Heart left ventricle (tissue), 16 donors: Measurements from ENCODE around the gene PLCB1. TPM values are rescaled to one million over a fixed set of nuclear protein-coding genes. Genes with fewer than 3 reads are reported as not detected.
"Not testable (repeated sequence)": the region's sequence is repeated elsewhere in the genome, so short reads cannot be mapped to it uniquely, and the experiment has no call there.

Source experiments
- ATAC-seq, 4 donors: fragments of 200-7000 bp; cut with Tn5 transposase; one replicate each; pipeline ENCODE4 v1.9.1; 2020 to 2022; ENCODE audit warnings: moderate library complexity in 4 of 4, mild to moderate bottlenecking in 3 of 4, moderate number of reproducible peaks in 1 of 4
- DNase-seq, 5 donors: peaks; one replicate each; pipeline ENCODE4 v3.0.0-alpha.2; 2020
- H3K27ac ChIP-seq, 12 donors: fragments of 200-600 bp; sonication (generic) in 4 of 12; one replicate each; pipeline versions ENCODE4 v1.5.0 to v1.8.0; 2016 to 2022; ENCODE audit warnings: mild to moderate bottlenecking in 2 of 12
- H3K27me3 ChIP-seq, 9 donors: fragments of 200-600 bp; sonication (generic) in 2 of 9; one replicate each; pipeline versions ENCODE4 v1.5.1 to v1.8.0; 2016 to 2022; ENCODE audit warnings: mild to moderate bottlenecking in 3 of 9
- H3K36me3 ChIP-seq, 9 donors: fragments of 200-600 bp; sonication (generic) in 2 of 9; one replicate each; pipeline versions ENCODE4 v1.5.0 to v1.8.0; 2018 to 2022; ENCODE audit warnings: mild to moderate bottlenecking in 2 of 9
- H3K4me1 ChIP-seq, 12 donors: fragments of 200-600 bp; sonication (generic) in 4 of 12; one replicate each; pipeline versions ENCODE4 v1.5.0 to v1.8.0; 2016 to 2022; ENCODE audit warnings: mild to moderate bottlenecking in 3 of 12
- H3K4me3 ChIP-seq, 12 donors: fragments of 200-600 bp; sonication (generic) in 4 of 12; one replicate each; pipeline versions ENCODE4 v1.5.0 to v1.8.0; 2017 to 2022; ENCODE audit warnings: mild to moderate bottlenecking in 9 of 12, moderate library complexity in 4 of 12
- H3K9me3 ChIP-seq, 12 donors: fragments of 200-600 bp; sonication (generic) in 4 of 12; one replicate each; pipeline versions ENCODE4 v1.5.0 to v1.8.0; 2016 to 2022; ENCODE audit warnings: mild to moderate bottlenecking in 1 of 12
- POLR2A ChIP-seq, 2 donors: fragments of 450-650 bp; IDR thresholded peaks; one replicate each; pipeline ENCODE4 v1.6.1; 2017; ENCODE audit warnings: antibody characterized with exemption in 2 of 2, mild to moderate bottlenecking in 2 of 2, moderate library complexity in 2 of 2
- WGBS, 4 donors: extraction: QIAGEN DNeasy Blood & Tissue Kit in 2 of 4; methylation state at CpG; one replicate each; pipeline versions ENCODE4 v1.1.5 to v1.1.7; 2013 to 2018; 5-methylcytosine and 5-hydroxymethylcytosine counted together
- intact Hi-C, 10 donors: fragments of 100-400 bp; cut with DNase I; formaldehyde crosslinking; loops; one replicate each; pipeline versions ENCODE4 v1.11.1 to v1.14.2; 2022
- polyA plus RNA-seq, 2 donors: library from polyadenylated mRNA; stranded (reverse); fragments of 200-250 nt; gene quantifications; one replicate each; pipeline ENCODE4 v1.2.3, GENCODE V29; 2013
- total RNA-seq, 9 donors: library from RNA; depleted of rRNA in 2 of 9; stranded (reverse); fragments of >200 nt in 2 of 9; fragmentation: NEBNext Ultra II Directional in 3 of 9; extraction: Animal tissue kit (Norgen Biotek cat#: 25700) in 3 of 9; gene quantifications; one replicate each; pipeline versions ENCODE4 v1.1.0 to v1.2.4, GENCODE V29; 2016 to 2023
- TF ChIP-seq, protein P1 (sequence below), 12 donors: fragments of 200-600 bp; sonication (generic) in 4 of 12; IDR thresholded peaks; one replicate each; pipeline versions ENCODE4 v1.5.0 to v1.8.0; 2018 to 2022; ENCODE audit warnings: antibody characterized with exemption in 12 of 12, mild to moderate bottlenecking in 5 of 12
- donor health status: ischemic (EF 13 %, LVEDD 7.1; RV severe dilation, severe dysfunction).
- donor health status: healthy with polysubstance abuse.
- donor health status: DM: no; HTN: yes; CAD: no.
- donor health status: DM: no; HTN: no; CAD: no.
- donor health status: ischemic (EF 25% LVEDD 6.9; RV normal size, moderate dysfunction).
- donor health status: ischemic (EF 25% LVEDD 5.7; RV mildly dilated, moderate dysfunction).
- donor health status: healthy.
- donor health status: DM: yes; HTN: yes; CAD: no.
- donor health status: ischemic (EF 35%, LVEDD 5.7; RV mildly dilated, moderate dysfunction).
- donor health status: nonischemic (EF 11% LVEDD 7.7; RV severe dilation, severe dysfunction).
- donor health status: DM: yes; HTN: yes; CAD: no.
- donor health status: PGD.
- donor health status: ischemic (EF 29% LVEDD 5.4; RV normal size, mild dysfunction).
- donor health status: nonischemic (EF 23%, LVEDD 6.1; RV moderate dilation, normal function).

Gene PLCB1
- total and polyA plus RNA-seq, 11 donors, result 2.5 to 12.1 (median 7.4) TPM

DNA sequence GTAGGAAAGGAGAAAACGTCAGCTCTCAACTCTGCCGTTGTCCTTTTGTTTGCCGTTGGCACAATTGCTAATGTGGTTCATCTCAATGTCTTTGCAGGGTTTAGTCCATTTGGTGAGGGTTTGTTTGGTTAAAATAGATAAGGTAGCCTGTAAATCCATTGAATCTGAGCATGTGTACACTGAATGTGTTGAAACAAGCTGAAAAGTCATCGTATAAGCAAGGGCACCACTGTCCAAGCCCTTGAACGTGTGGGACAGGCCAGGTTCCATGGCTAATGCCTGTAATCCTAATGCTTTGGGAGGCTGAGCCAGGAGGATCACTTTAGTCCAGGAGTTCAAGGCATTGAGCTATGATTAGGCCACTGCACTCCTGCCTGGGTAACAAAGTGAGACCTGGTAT is 712.1 kb downstream of the PLCB1 start:
- Histone ChIP-seq H3K36me3 (no peaks in the 10 kb centered on the region), H3K4me1 (no peaks in the 10 kb centered on the region), H3K27ac (no peak overlapping the region), H3K27me3 (no peaks in the 10 kb centered on the region), H3K9me3 (no peaks in the 10 kb centered on the region), H3K4me3 (no peak overlapping the region)
- TF ChIP-seq, protein P1, sequence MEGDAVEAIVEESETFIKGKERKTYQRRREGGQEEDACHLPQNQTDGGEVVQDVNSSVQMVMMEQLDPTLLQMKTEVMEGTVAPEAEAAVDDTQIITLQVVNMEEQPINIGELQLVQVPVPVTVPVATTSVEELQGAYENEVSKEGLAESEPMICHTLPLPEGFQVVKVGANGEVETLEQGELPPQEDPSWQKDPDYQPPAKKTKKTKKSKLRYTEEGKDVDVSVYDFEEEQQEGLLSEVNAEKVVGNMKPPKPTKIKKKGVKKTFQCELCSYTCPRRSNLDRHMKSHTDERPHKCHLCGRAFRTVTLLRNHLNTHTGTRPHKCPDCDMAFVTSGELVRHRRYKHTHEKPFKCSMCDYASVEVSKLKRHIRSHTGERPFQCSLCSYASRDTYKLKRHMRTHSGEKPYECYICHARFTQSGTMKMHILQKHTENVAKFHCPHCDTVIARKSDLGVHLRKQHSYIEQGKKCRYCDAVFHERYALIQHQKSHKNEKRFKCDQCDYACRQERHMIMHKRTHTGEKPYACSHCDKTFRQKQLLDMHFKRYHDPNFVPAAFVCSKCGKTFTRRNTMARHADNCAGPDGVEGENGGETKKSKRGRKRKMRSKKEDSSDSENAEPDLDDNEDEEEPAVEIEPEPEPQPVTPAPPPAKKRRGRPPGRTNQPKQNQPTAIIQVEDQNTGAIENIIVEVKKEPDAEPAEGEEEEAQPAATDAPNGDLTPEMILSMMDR (IDR thresholded peaks at IDR 0.05), result no peak
- no peak for TF ChIP-seq POLR2A (IDR thresholded peaks at IDR 0.05)
- DNase-seq, result no peak
- intact Hi-C loops, result no loop called here
- ATAC-seq, result no peak
- WGBS, 4 donors, result 94 to 99% (median 96%) methylated on average over 5 of the region's 5 CpGs

DNA sequence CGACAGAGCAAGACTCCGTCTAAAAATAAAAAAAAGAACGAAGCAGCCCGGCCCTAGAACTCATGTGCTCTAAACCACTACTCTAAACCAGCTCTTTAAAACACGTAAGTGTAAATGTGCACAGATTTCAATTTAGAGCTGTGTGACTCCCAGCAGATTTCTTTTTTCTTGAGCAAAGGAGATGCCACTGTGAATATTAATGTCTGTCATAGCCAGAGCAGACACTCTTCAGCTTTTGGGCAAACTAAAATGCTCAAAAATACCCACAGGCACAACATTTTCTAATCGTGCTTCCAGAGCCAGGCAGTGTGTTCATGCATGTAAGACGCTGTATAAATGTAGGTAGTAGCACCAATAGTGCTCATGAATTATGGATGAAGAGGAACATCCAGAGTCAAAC is 717.9 kb downstream of the PLCB1 start:
- ATAC-seq, result no peak
- intact Hi-C loops, result loop anchor here (5.0 to 10.0 kb wide), 17 partner anchors 48 to 545 kb away; partner anchors contain the start of gene PLCB4 (in 7 of the 10)
- no peak for DNase-seq
- H3K4me1 ChIP-seq, result peaks cover 0 to 14% (median 11%) of the 10 kb centered on the region in 12 donors
- H3K9me3 ChIP-seq, result no peaks in the 10 kb centered on the region
- H3K27ac ChIP-seq, result no peak overlapping the region
- TF ChIP-seq, protein P1 (IDR thresholded peaks at IDR 0.05), result no peak
- TF ChIP-seq POLR2A (IDR thresholded peaks at IDR 0.05), result no peak
- H3K27me3 ChIP-seq, result no peaks in the 10 kb centered on the region
- 93 to 95% (median 94%) methylated on average over 7 of the region's 7 CpGs for WGBS, 4 donors
- no peaks in the 10 kb centered on the region for H3K36me3 ChIP-seq
- no peak overlapping the region for H3K4me3 ChIP-seq

DNA sequence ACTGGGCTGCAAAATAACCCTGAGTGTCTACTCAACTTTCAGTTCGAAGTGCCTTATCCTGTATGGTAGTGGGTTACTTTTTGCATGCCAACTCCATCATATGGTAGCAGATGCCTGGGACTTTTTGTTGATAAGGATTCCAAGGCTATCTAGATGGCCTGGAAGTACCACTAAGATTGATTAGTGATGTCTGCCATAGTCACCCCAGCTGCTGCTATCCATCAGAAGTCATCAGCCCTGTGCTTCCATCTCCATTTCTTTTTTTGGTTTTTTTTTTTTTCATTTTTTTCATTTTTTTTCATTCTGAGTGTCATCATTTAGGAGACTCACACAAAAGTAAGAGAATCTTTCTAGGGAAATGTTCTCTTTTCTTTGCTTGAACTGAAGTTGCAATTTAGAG is 719.4 kb downstream of the PLCB1 start:
- DNase-seq, result no peak
- Histone ChIP-seq H3K9me3 (no peaks in the 10 kb centered on the region), H3K27me3 (no peaks in the 10 kb centered on the region), H3K4me3 (no peak overlapping the region), H3K36me3 (no peaks in the 10 kb centered on the region), H3K27ac (no peak overlapping the region), H3K4me1 (peaks cover 0 to 25% (median 13%) of the 10 kb centered on the region in 12 donors)
- no peak for ATAC-seq
- intact Hi-C loops, result loop anchor here (5.0 to 10.0 kb wide), 16 partner anchors 49 to 543 kb away; partner anchors contain the start of gene PLCB4 (in 7 of the 10)
- 71 to 90% (median 79%) methylated on average over 1 of the region's 1 CpG for WGBS, 4 donors
- no peak for TF ChIP-seq POLR2A (IDR thresholded peaks at IDR 0.05)
- TF ChIP-seq, protein P1 (IDR thresholded peaks at IDR 0.05), result no peak

GRCh38 chr20:8851919-8852318 is 719.9 kb downstream of the PLCB1 start:
- peaks cover 0 to 25% (median 13%) of the 10 kb centered on the region in 12 donors for H3K4me1 ChIP-seq
- DNase-seq, H3K4me3 ChIP-seq, H3K27me3 ChIP-seq, ATAC-seq, H3K27ac ChIP-seq, H3K9me3 ChIP-seq, H3K36me3 ChIP-seq: not testable (repeated sequence)
- 81 to 88% (median 86%) methylated on average over 2 of the region's 2 CpGs for WGBS, 4 donors
- intact Hi-C loops, result loop anchor here (5.0 to 10.0 kb wide), 16 partner anchors 50 to 543 kb away; partner anchors contain the start of gene PLCB4 (in 7 of the 10)

DNA sequence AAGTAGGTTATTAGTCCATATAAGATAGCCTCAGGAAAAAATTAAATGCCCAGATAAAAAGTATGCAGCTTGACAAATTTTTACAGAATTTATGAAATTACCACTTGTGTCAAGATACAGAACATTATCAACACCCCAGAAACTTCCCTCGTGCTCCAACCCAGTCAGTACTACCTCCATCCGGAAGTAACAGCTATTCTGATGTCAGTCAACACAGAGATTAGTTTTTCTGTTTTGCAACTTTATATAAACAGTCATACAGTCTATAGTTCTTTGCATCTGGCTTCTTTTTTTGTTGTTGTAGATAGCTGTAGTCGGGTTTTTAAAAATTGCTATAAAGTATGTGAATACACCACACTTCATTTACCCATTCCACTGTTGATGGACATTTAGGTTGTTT is 721.1 kb downstream of the PLCB1 start:
- Histone ChIP-seq H3K27ac (peak overlapping the region in 1 of 12 donors; percentile 81), H3K4me1 (peaks cover 0 to 25% (median 15%) of the 10 kb centered on the region in 12 donors)
- not testable (repeated sequence) for H3K36me3 ChIP-seq, H3K4me3 ChIP-seq, H3K27me3 ChIP-seq, ATAC-seq, H3K9me3 ChIP-seq, DNase-seq
- 84 to 89% (median 84%) methylated on average over 3 of the region's 3 CpGs for WGBS, 4 donors
- intact Hi-C loops, result loop anchor here (1.0 to 10.0 kb wide), 17 partner anchors 51 to 542 kb away; partner anchors contain the start of gene PLCB4 (in 7 of the 10)
